A549 (cell line): ENCODE measurements around the gene CSNK2A1. TPM values are rescaled to one million over a fixed set of nuclear protein-coding genes. Genes with fewer than 3 reads are reported as not detected.
A peak's percentile ranks its signal among the peaks of the same experiment; 100 is the strongest.

Source experiments
- ATAC-seq, 2 experiments: fragments of 200-7000 bp in 1 of 2; fragments of >200 bp in 1 of 2; cut with Nextera tagmentation in 1 of 2; cut with Tn5 transposase in 1 of 2; 3 replicates each; pipeline versions ENCODE4 v1.8.0 to v1.9.1; 2018 to 2020; ENCODE audit warnings: mild to moderate bottlenecking in 1 of 2, moderate library complexity in 1 of 2
- CTCF ChIA-PET: fragments of 300-600 bp; sonication (Branson Sonifier 250); formaldehyde crosslinking; extraction: SDS; loops from one replicate; lab custom pipeline; 2021; ENCODE audit warnings: antibody characterized with exemption, inconsistent platforms; lab: Yijun Ruan, JAX
- POLR2A ChIA-PET: fragments of 350-600 bp; formaldehyde crosslinking; extraction: SDS; loops from one replicate; lab custom pipeline; 2021; ENCODE audit warnings: antibody characterized with exemption, inconsistent platforms; lab: Yijun Ruan, JAX
- DNase-seq, 2 experiments: peaks; one replicate each; pipeline versions ENCODE4 v3.0.0 to v3.0.0-alpha.2; 2011 to 2016; ENCODE audit warnings: low read depth in 1 of 2, low spot score in 1 of 2
- FAIRE-seq: peaks from 2 replicates; lab custom pipeline; 2011; peaks lifted over from hg19 to GRCh38; lab: Jason Lieb, UNC
- H3K27ac ChIP-seq, 2 experiments: fragments of >200 bp; sonication (Bioruptor Twin); formaldehyde crosslinking; 3 replicates each; pipeline ENCODE4 v1.5.1; 2016 to 2017
- H3K4me1 ChIP-seq: fragments of >200 bp; sonication (Bioruptor Twin); formaldehyde crosslinking; 3 replicates; pipeline ENCODE4 v1.6.1; 2016
- H3K4me2 ChIP-seq: fragments of >200 bp; sonication (Bioruptor Twin); formaldehyde crosslinking; 3 replicates; pipeline ENCODE4 v1.6.1; 2016
- H3K4me3 ChIP-seq: fragments of >200 bp; sonication (Bioruptor Twin); formaldehyde crosslinking; 3 replicates; pipeline ENCODE4 v1.5.1; 2016
- H3K9me3 ChIP-seq: fragments of >200 bp; sonication (Bioruptor Twin); formaldehyde crosslinking; 3 replicates; pipeline ENCODE4 v1.6.1; 2016
- ATOH8 ChIP-seq: fragments of 250-450 bp; sonication (Bioruptor Pico); IDR thresholded peaks from 2 replicates; pipeline ENCODE4 v1.5.0; 2020; ENCODE audit warnings: low read depth, mild to moderate bottlenecking, moderate library complexity
- BHLHE40 ChIP-seq: IDR thresholded peaks from 2 replicates; pipeline ENCODE4 v1.6.1; 2012; ENCODE audit warnings: low read depth, low read length, inconsistent platforms
- EHMT2 ChIP-seq: fragments of 200-600 bp; sonication (generic); IDR thresholded peaks from 2 replicates; pipeline ENCODE4 v1.6.1; 2016; ENCODE audit warnings: antibody characterized with exemption, low read depth, mild to moderate bottlenecking, moderate library complexity
- EP300 ChIP-seq, 2 experiments: fragments of >200 bp; sonication (Bioruptor Twin); formaldehyde crosslinking; IDR thresholded peaks; 2 replicates in 1 of 2; 3 replicates in 1 of 2; pipeline ENCODE4 v1.6.1; 2016 to 2017
- FOSB ChIP-seq: fragments of 250-450 bp; sonication (Bioruptor Pico); IDR thresholded peaks from 2 replicates; pipeline ENCODE4 v1.5.0; 2020; ENCODE audit warnings: mild to moderate bottlenecking, moderate library complexity
- GATA3 ChIP-seq: IDR thresholded peaks from 2 replicates; pipeline ENCODE4 v1.6.1; 2012; ENCODE audit warnings: borderline replicate concordance
- HDAC2 ChIP-seq: fragments of 200-600 bp; sonication (generic); IDR thresholded peaks from 2 replicates; pipeline ENCODE4 v1.6.1; 2016
- HES2 ChIP-seq: fragments of >200 bp; sonication (Bioruptor Twin); formaldehyde crosslinking; IDR thresholded peaks from 2 replicates; pipeline ENCODE4 v1.6.1; 2016
- HEYL ChIP-seq: fragments of 250-450 bp; sonication (Bioruptor Pico); IDR thresholded peaks from 2 replicates; pipeline ENCODE4 v1.8.0; 2021; ENCODE audit warnings: mild to moderate bottlenecking, moderate library complexity
- HOXB13 ChIP-seq: fragments of 250-450 bp; sonication (Bioruptor Pico); IDR thresholded peaks from 2 replicates; pipeline ENCODE4 v1.5.0; 2020; ENCODE audit warnings: low read depth, mild to moderate bottlenecking, moderate library complexity
- JUN ChIP-seq, 2 experiments: fragments of >200 bp; sonication (Bioruptor Twin); formaldehyde crosslinking; IDR thresholded peaks; 2 replicates in 1 of 2; 3 replicates in 1 of 2; pipeline ENCODE4 v1.6.1; 2016 to 2017
- KDM1A ChIP-seq: fragments of 200-600 bp; sonication (generic); IDR thresholded peaks from 2 replicates; pipeline ENCODE4 v1.6.1; 2016; ENCODE audit warnings: low read depth, mild to moderate bottlenecking
- KDM5A ChIP-seq: fragments of 200-600 bp; sonication (generic); IDR thresholded peaks from 2 replicates; pipeline ENCODE4 v1.6.1; 2016; ENCODE audit warnings: antibody characterized with exemption, mild to moderate bottlenecking
- MAFK ChIP-seq: fragments of 450-650 bp; IDR thresholded peaks from 2 replicates; pipeline ENCODE4 v1.6.1; 2014; ENCODE audit not compliant: partially characterized antibody
- MYC ChIP-seq: IDR thresholded peaks from 2 replicates; pipeline ENCODE4 v1.6.1; 2012; ENCODE audit warnings: mild to moderate bottlenecking, inconsistent platforms, low read length, improper control_type of control experiment, borderline replicate concordance
- NFE2L2 ChIP-seq: fragments of 150-350 bp; conservative IDR thresholded peaks from 2 replicates; pipeline ENCODE4 v1.6.1; 2014; ENCODE audit warnings: low read length
- NPAS2 ChIP-seq: fragments of 250-450 bp; sonication (Bioruptor Pico); IDR thresholded peaks from 2 replicates; pipeline ENCODE4 v1.8.0; 2022; ENCODE audit warnings: mild to moderate bottlenecking, moderate library complexity, borderline replicate concordance
- NR3C1 ChIP-seq: fragments of >200 bp; sonication (Bioruptor Twin); formaldehyde crosslinking; IDR thresholded peaks from 3 replicates; pipeline ENCODE4 v1.6.1; 2017
- POLR2A ChIP-seq: IDR thresholded peaks from 2 replicates; pipeline ENCODE4 v1.6.1; 2012; ENCODE audit warnings: mild to moderate bottlenecking, low read length
- POLR2AphosphoS2 ChIP-seq: conservative IDR thresholded peaks from 2 replicates; pipeline ENCODE4 v1.6.1; 2012; ENCODE audit warnings: low read length, improper control_type of control experiment, inconsistent platforms
- RAD21 ChIP-seq, 2 experiments: fragments of >200 bp in 1 of 2; sonication (Bioruptor Twin) in 1 of 2; formaldehyde crosslinking in 1 of 2; IDR thresholded peaks in 1 of 2; conservative IDR thresholded peaks in 1 of 2; 2 replicates in 1 of 2; 3 replicates in 1 of 2; pipeline ENCODE4 v1.6.1; 2012 to 2018; ENCODE audit warnings: inconsistent platforms in 1 of 2
- RARB ChIP-seq: fragments of 250-450 bp; sonication (Bioruptor Pico); IDR thresholded peaks from 2 replicates; pipeline ENCODE4 v1.8.0; 2021; ENCODE audit warnings: mild to moderate bottlenecking, moderate library complexity
- REST ChIP-seq: fragments of 200-600 bp; sonication (generic); IDR thresholded peaks from 2 replicates; pipeline ENCODE4 v1.6.1; 2016; ENCODE audit warnings: antibody characterized with exemption, mild to moderate bottlenecking, moderate library complexity
- SMC3 ChIP-seq: fragments of >200 bp; sonication (Bioruptor Twin); formaldehyde crosslinking; IDR thresholded peaks from 3 replicates; pipeline ENCODE4 v1.6.1; 2018; ENCODE audit warnings: inconsistent platforms
- TP53 ChIP-seq: fragments of 250-450 bp; sonication (Bioruptor Pico); IDR thresholded peaks from 2 replicates; pipeline ENCODE4 v1.5.0; 2021; ENCODE audit warnings: mild to moderate bottlenecking, moderate library complexity
- USF2 ChIP-seq: fragments of 450-650 bp; IDR thresholded peaks from 2 replicates; pipeline ENCODE4 v1.6.1; 2014; ENCODE audit warnings: antibody characterized with exemption
- ZFP36 ChIP-seq: fragments of 450-650 bp; IDR thresholded peaks from 2 replicates; pipeline ENCODE4 v1.6.1; 2014; ENCODE audit warnings: borderline replicate concordance; ENCODE audit not compliant: partially characterized antibody
- ZNF302 ChIP-seq: fragments of 250-450 bp; sonication (Bioruptor Pico); IDR thresholded peaks from 2 replicates; pipeline ENCODE4 v1.9.0; 2021; ENCODE audit warnings: inconsistent platforms, mild to moderate bottlenecking, moderate library complexity
- ZSCAN20 ChIP-seq: fragments of 250-450 bp; sonication (Bioruptor Pico); IDR thresholded peaks from 2 replicates; pipeline ENCODE4 v1.8.0; 2022; ENCODE audit warnings: mild to moderate bottlenecking, moderate library complexity
- WGBS: methylation state at CpG from one replicate; pipeline ENCODE4 v1.1.6; 2017; ENCODE audit errors: missing lambda C conversion rate; 5-methylcytosine and 5-hydroxymethylcytosine counted together
- polyA plus RNA-seq, 4 experiments: library from polyadenylated mRNA; depleted of rRNA in 3 of 4; stranded (reverse); fragments of >200 nt; fragmentation: RNase III in 1 of 4; extraction: RNeasy Plus Mini Kit Qiagen cat#74134 plus additional on column Dnase treatment in 1 of 4; gene quantifications; 2 replicates in 3 of 4; 3 replicates in 1 of 4; pipeline ENCODE4 v1.2.3, GENCODE V29; 2011 to 2017
- TF ChIP-seq, protein P1 (sequence below): IDR thresholded peaks from 2 replicates; pipeline ENCODE4 v1.6.1; 2012; ENCODE audit warnings: low read depth, borderline replicate concordance
- TF ChIP-seq, protein P2 (sequence below): IDR thresholded peaks from 2 replicates; pipeline ENCODE4 v1.6.1; 2012
- TF ChIP-seq, protein P3 (sequence below): fragments of >200 bp; sonication (Bioruptor Twin); formaldehyde crosslinking; IDR thresholded peaks from 3 replicates; pipeline ENCODE4 v1.5.1; 2016

The CSNK2A1 gene
- polyA plus RNA-seq, 2 of the 4 experiments (the other 2 are of a cell fraction), result 157 to 306 TPM

DNA sequence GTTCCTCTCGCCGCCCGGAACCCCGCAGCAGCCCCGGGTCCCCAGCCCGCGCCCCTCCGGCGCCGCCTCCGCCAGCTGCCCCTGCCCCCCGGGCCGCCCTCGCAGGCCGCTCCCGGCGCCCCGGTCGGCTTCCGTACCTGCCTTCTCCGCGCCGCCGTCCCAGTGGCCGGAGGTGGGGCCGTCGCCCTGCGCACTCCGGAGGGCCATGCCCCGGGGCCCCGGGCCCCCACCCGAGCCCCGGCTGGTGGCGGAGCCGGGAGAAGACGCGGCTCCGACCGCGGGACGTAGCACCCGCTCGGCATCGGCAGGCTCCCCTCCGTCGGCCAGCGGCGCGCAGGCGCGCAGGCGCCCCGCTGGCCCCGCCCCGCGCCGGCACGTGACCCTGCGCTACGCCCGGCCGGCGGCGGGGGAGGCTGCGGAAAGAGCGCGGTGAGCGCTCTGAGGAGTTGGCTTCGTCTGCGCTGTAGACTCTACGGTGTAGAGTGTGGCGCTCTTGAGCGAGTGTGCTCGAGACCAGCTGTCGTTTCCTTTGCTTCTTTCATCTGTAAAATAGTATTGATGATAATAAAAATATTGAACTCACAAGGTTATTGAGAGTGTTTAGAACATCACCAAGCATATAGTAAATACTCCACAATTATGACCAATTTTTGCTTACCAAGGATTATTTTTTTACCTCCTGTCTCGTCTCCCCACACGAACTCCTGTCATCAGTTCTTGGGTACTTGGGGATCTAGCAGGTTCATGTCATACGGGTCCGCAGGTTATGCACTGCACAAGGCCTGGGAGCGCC lies 81.2 kb downstream of the CSNK2A1 start, which contains the start of gene TBC1D20:
Gene TBC1D20 (minus strand): TSS at position 335 of the 793 bp plus-strand sequence. CDS start 128 bp downstream, at position 207.
- Histone ChIP-seq H3K9me3 (no peaks in the 10 kb centered on the region), H3K4me3 (peak within 1 kb of the TSS; percentile 82), H3K27ac (peak within 1 kb of the TSS; percentile 91 to 92), H3K4me2 (peak within 1 kb of the TSS; percentile 78), H3K4me1 (peaks cover 25% of the 10 kb centered on the region)
- peak; percentile 97 for FAIRE-seq
- peak; percentile 89 to 92 for DNase-seq
- WGBS, result 4% methylated on average over 36 of the region's 80 CpGs
- ChIA-PET CTCF (interaction anchor here (0.8 to 3.8 kb wide), 12 partner anchors 10 to 190 kb away, joined by 3 to 22 read pairs (median 5); partner anchors contain the start of gene NRSN2), POLR2A (interaction anchor here (0.5 to 1.8 kb wide), 8 partner anchors 14 to 115 kb away, joined by 3 to 13 read pairs (median 4); partner anchors contain the start of gene CSNK2A1)
- peak; percentile 94 to 96 for ATAC-seq
- TF ChIP-seq HEYL (CRISPR knock-in tag), result no peak
- TF ChIP-seq MYC, result no peak
- TF ChIP-seq, protein P1, sequence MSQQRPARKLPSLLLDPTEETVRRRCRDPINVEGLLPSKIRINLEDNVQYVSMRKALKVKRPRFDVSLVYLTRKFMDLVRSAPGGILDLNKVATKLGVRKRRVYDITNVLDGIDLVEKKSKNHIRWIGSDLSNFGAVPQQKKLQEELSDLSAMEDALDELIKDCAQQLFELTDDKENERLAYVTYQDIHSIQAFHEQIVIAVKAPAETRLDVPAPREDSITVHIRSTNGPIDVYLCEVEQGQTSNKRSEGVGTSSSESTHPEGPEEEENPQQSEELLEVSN, result peak; percentile 94
- TF ChIP-seq POLR2AphosphoS2, result no peak
- TF ChIP-seq, protein P2, sequence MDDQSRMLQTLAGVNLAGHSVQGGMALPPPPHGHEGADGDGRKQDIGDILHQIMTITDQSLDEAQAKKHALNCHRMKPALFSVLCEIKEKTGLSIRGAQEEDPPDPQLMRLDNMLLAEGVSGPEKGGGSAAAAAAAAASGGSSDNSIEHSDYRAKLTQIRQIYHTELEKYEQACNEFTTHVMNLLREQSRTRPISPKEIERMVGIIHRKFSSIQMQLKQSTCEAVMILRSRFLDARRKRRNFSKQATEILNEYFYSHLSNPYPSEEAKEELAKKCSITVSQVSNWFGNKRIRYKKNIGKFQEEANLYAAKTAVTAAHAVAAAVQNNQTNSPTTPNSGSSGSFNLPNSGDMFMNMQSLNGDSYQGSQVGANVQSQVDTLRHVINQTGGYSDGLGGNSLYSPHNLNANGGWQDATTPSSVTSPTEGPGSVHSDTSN, result no peak
- TF ChIP-seq REST, result no peak
- TF ChIP-seq JUN (IDR thresholded peaks at IDR 0.05), result peak; percentile 48 to 92; a peak in 3 of 5 replicates
- peak; percentile 94 for TF ChIP-seq POLR2A
- TF ChIP-seq KDM1A, result no peak
- no peak for TF ChIP-seq ZSCAN20
- TF ChIP-seq ZFP36, result no peak
- TF ChIP-seq NPAS2 (CRISPR knock-in tag), result peak; percentile 56; the same call in 1 of the 2 replicates
- TF ChIP-seq HDAC2, result no peak
- TF ChIP-seq MAFK, result peak; percentile 90
- no peak for TF ChIP-seq RARB (CRISPR knock-in tag)
- no peak for TF ChIP-seq KDM5A
- 0 out of 3 replicates have a peak, but pooled peaks have one; percentile 6 for TF ChIP-seq SMC3
- no peak for TF ChIP-seq ATOH8 (CRISPR knock-in tag)
- peak; percentile 76 for TF ChIP-seq USF2
- no peak for TF ChIP-seq HES2
- TF ChIP-seq TP53 (CRISPR knock-in tag), result no peak
- TF ChIP-seq RAD21 (conservative IDR thresholded peaks at IDR 0.05 in 1 of 2, IDR thresholded peaks at IDR 0.05 in 1 of 2), result peak in 1 of 2 experiments; percentile 29; a peak in 1 of 5 replicates
- no peak for TF ChIP-seq EHMT2
- TF ChIP-seq FOSB (CRISPR knock-in tag), result no peak
- no peak for TF ChIP-seq GATA3
- TF ChIP-seq, protein P3, sequence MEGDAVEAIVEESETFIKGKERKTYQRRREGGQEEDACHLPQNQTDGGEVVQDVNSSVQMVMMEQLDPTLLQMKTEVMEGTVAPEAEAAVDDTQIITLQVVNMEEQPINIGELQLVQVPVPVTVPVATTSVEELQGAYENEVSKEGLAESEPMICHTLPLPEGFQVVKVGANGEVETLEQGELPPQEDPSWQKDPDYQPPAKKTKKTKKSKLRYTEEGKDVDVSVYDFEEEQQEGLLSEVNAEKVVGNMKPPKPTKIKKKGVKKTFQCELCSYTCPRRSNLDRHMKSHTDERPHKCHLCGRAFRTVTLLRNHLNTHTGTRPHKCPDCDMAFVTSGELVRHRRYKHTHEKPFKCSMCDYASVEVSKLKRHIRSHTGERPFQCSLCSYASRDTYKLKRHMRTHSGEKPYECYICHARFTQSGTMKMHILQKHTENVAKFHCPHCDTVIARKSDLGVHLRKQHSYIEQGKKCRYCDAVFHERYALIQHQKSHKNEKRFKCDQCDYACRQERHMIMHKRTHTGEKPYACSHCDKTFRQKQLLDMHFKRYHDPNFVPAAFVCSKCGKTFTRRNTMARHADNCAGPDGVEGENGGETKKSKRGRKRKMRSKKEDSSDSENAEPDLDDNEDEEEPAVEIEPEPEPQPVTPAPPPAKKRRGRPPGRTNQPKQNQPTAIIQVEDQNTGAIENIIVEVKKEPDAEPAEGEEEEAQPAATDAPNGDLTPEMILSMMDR, result peak; percentile 58
- no peak for TF ChIP-seq EP300 (IDR thresholded peaks at IDR 0.05)
- no peak for TF ChIP-seq NFE2L2
- no peak for TF ChIP-seq NR3C1
- no peak for TF ChIP-seq ZNF302 (CRISPR knock-in tag)
- TF ChIP-seq HOXB13 (CRISPR knock-in tag), result no peak
- TF ChIP-seq BHLHE40, result peak; percentile 70
